SU-DHL-6 (cell line): Measurements from ENCODE around the gene SPIRE2.
"Not testable (repeated sequence)": the region's sequence is repeated elsewhere in the genome, so short reads cannot be mapped to it uniquely, and the experiment has no call there.

Experiments used
- H2AFZ ChIP-seq: fragments of 200-600 bp; sonication (generic); 2 replicates; pipeline ENCODE4 v1.6.1; 2014; ENCODE audit warnings: low read depth, mild to moderate bottlenecking, moderate library complexity, mixed read lengths, antibody characterized with exemption, low read length; ENCODE audit not compliant: severe bottlenecking
- H3F3A ChIP-seq: fragments of 200-600 bp; shearing (Covaris generic); 2 replicates; pipeline ENCODE4 v1.6.0; 2016; ENCODE audit warnings: antibody characterized with exemption, mild to moderate bottlenecking; ENCODE audit not compliant: insufficient read depth
- H3K27ac ChIP-seq: fragments of 200-600 bp; sonication (generic); 2 replicates; pipeline ENCODE4 v1.5.1; 2016; ENCODE audit warnings: low read depth, mild to moderate bottlenecking, low read length, moderate library complexity, mixed read lengths
- H3K27me3 ChIP-seq: fragments of 200-600 bp; sonication (generic), shearing (Covaris generic); 2 replicates; pipeline ENCODE4 v1.6.0; 2014; ENCODE audit warnings: mild to moderate bottlenecking, low read length
- H3K36me3 ChIP-seq: fragments of 200-600 bp; sonication (generic); 2 replicates; pipeline ENCODE4 v1.6.1; 2014; ENCODE audit warnings: mild to moderate bottlenecking, low read length, mixed read lengths
- H3K4me2 ChIP-seq: fragments of 300-600, 200-600 bp; shearing (Covaris generic), sonication (generic); 2 replicates; pipeline ENCODE4 v1.6.0; 2014; ENCODE audit warnings: low read length, low read depth, mild to moderate bottlenecking; ENCODE audit not compliant: poor library complexity, severe bottlenecking
- H3K4me3 ChIP-seq: fragments of 200-600 bp; sonication (generic); 2 replicates; pipeline ENCODE4 v1.5.1; 2014; ENCODE audit warnings: antibody characterized with exemption, low read length, mild to moderate bottlenecking, mixed read lengths; ENCODE audit not compliant: insufficient read depth, poor library complexity, severe bottlenecking
- H3K79me2 ChIP-seq: fragments of 200-600 bp; sonication (generic); 2 replicates; pipeline ENCODE4 v1.6.1; 2014; ENCODE audit warnings: mild to moderate bottlenecking, low read length, moderate library complexity; ENCODE audit not compliant: insufficient read depth
- H3K9ac ChIP-seq: fragments of 200-600 bp; sonication (generic); 2 replicates; pipeline ENCODE4 v1.7.0; 2014; ENCODE audit warnings: mild to moderate bottlenecking, low read length
- H3K9me2 ChIP-seq: fragments of 200-600 bp; sonication (generic); replicated peaks from 2 replicates; pipeline ENCODE4 v1.6.1; 2014; ENCODE audit warnings: low read length; ENCODE audit not compliant: insufficient read depth
- H3K9me3 ChIP-seq: fragments of 200-600 bp; sonication (generic); 2 replicates; pipeline ENCODE4 v1.6.1; 2014; ENCODE audit warnings: low read length, mixed read lengths; ENCODE audit not compliant: insufficient read depth
- H4K20me1 ChIP-seq: fragments of 200-600 bp; sonication (generic); 2 replicates; pipeline ENCODE4 v1.6.1; 2014; ENCODE audit warnings: low read depth, mild to moderate bottlenecking, antibody characterized with exemption, low read length, moderate library complexity, mixed read lengths
- CTCF ChIP-seq: fragments of 200-600 bp; sonication (generic); IDR thresholded peaks from one replicate; pipeline ENCODE4 v1.5.1; 2017; ENCODE audit warnings: antibody characterized with exemption, mild to moderate bottlenecking, low read length, moderate library complexity; ENCODE audit not compliant: insufficient read depth, poor library complexity, severe bottlenecking
- EZH2phosphoT487 ChIP-seq: fragments of 200-600 bp; sonication (generic), shearing (Covaris generic); conservative IDR thresholded peaks from 2 replicates; pipeline ENCODE4 v1.6.1; 2018; ENCODE audit warnings: mild to moderate bottlenecking, antibody characterized with exemption, low read length, moderate library complexity, mixed read lengths

The SPIRE2 gene

DNA sequence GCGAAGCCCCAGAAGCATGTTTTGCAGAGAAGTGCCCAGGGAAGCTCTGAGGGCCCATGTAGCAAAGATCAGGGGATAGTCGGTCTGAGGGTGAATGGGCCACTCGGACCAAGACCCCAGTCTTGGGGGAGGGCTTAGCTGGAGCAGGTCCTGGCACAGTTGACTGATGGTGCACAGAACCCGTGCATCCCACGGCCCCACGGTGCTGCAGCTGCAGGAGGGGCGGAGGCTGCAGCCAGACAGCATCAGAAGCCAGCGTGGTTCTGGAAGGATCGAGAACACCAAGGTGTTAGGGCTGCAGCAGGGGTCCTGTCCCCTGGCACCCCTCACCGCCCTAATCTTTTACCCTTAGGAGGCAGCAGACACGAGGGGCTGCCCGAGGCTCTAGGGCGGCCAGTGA lies 83.9 kb downstream of the SPIRE2 start:
- Histone ChIP-seq H3K9me3 (no peaks in the 10 kb centered on the region), H3K79me2 (no peaks in the 10 kb centered on the region), H3K9ac (no peak overlapping the region), H3K9me2 (no peaks in the 10 kb centered on the region), H3K27me3 (no peaks in the 10 kb centered on the region), H2AFZ (no peak overlapping the region), H3K27ac (no peak overlapping the region), H3K36me3 (no peaks in the 10 kb centered on the region; the same call in 1 of the 2 replicates), H3K4me3 (no peak overlapping the region), H3F3A (peaks cover 7% of the 10 kb centered on the region), H3K4me2 (no peak overlapping the region), H4K20me1 (no peaks in the 10 kb centered on the region)
- no peak for TF ChIP-seq CTCF
- no peak for TF ChIP-seq EZH2phosphoT487

DNA sequence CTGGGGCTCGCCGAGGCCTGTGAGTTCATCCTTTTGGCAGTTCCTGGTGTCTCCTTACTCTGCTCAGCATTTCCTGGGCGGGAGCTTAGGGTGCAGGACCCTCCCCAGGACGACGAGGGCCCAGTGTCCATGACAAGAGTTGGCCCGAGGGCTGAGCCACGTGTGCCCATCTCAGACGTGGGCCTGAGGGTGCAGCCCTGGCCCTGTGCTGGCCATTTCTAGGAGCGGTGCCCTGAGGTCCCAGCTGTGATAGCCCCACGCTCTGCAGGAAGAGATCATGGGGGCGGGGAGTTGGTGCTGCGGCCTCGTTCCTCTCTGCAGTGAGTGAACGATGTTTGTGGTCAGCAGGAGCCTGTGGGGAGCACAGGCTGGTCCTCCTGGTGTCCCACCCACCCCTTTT lies 84.4 kb downstream of the SPIRE2 start:
- H3K4me3 ChIP-seq = no peak overlapping the region
- no peak overlapping the region for H2AFZ ChIP-seq
- H3K27ac ChIP-seq = no peak overlapping the region
- H3K9me2 ChIP-seq = no peaks in the 10 kb centered on the region
- TF ChIP-seq CTCF (no peak), EZH2phosphoT487 (no peak)
- no peak overlapping the region for H3K4me2 ChIP-seq
- no peaks in the 10 kb centered on the region for H3K27me3 ChIP-seq
- no peaks in the 10 kb centered on the region for H3K79me2 ChIP-seq
- H3K36me3 ChIP-seq = no peaks in the 10 kb centered on the region; the same call in 1 of the 2 replicates
- no peaks in the 10 kb centered on the region for H4K20me1 ChIP-seq
- H3K9me3 ChIP-seq = no peaks in the 10 kb centered on the region
- H3F3A ChIP-seq = peaks cover 12% of the 10 kb centered on the region
- no peak overlapping the region for H3K9ac ChIP-seq

DNA sequence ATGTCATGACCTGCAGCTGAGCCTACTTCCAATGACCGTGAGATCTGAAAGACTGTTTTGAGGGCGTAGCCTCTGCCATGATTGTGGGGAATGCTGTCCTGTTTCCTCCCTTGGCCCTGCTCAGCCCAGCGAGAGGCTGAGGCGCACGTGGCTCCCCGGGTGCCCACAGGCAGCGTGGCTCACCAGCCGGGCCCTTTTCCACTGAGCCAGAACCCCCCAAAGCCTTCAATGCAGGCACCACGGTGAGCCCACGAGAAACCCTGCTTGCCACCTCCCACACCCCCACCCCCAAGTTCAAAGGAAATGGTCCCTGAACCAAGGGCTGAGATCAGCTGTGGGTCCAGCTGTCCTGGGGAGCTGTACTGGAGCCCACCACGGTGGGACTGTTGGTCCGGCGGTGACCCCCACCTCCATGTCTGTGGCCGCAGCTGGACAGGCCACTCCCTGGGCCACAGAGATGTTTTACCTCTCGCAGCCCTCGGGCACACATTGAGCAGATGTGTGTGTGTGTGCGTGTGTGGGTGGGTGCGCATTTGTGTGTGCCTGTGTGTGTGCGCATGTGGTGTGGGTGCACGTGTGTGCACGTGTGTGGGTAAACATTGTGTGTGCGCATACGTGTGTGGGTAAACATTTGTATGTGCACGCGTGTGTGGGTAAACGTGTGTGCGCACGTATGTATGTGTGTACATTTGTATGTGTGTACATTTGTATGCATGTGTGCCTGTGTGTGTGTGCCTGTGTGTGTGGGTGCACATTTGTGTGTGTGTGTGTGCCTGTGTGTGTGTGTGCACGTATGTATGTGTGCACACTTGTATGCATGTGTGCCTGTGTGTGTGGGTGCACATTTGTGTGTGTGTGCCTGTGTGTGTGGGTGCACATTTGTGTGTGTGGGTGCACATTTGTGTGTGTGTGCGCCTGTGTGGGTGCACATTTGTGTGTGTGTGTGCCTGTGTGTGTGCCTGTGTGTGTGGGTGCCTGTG lies 85.4 kb downstream of the SPIRE2 start:
- Histone ChIP-seq H3K36me3 (no peaks in the 10 kb centered on the region), H3K27ac (no peak overlapping the region), H3F3A (peaks cover 11% of the 10 kb centered on the region), H3K27me3 (no peaks in the 10 kb centered on the region), H3K9me3 (no peaks in the 10 kb centered on the region), H3K9ac (no peak overlapping the region), H2AFZ (no peak overlapping the region), H3K4me2 (no peak overlapping the region), H4K20me1 (no peaks in the 10 kb centered on the region), H3K9me2 (no peaks in the 10 kb centered on the region), H3K79me2 (no peaks in the 10 kb centered on the region), H3K4me3 (no peak overlapping the region)
- no peak for TF ChIP-seq CTCF
- TF ChIP-seq EZH2phosphoT487 = no peak

GRCh38 chr16:89914642-89915285 lies 86.5 kb downstream of the SPIRE2 start:
- H3F3A ChIP-seq, H3K27me3 ChIP-seq, H3K4me2 ChIP-seq, H3K9me2 ChIP-seq, H3K36me3 ChIP-seq, H2AFZ ChIP-seq, H4K20me1 ChIP-seq, H3K79me2 ChIP-seq, H3K4me3 ChIP-seq, H3K9me3 ChIP-seq, H3K27ac ChIP-seq, H3K9ac ChIP-seq: not testable (repeated sequence)
